K562 (cell line): ENCODE results near the gene AP2A2. TPM values are rescaled to one million over a fixed set of nuclear protein-coding genes. Genes with fewer than 3 reads are reported as not detected.

Source experiments
- ATAC-seq: fragments of 200-7000 bp; cut with Tn5 transposase; 3 replicates; pipeline ENCODE4 v1.9.1; 2020; ENCODE audit warnings: moderate library complexity
- BruUV-seq: library from RNA; stranded (reverse); fragments of 400-500 nt; replicated peaks from 2 replicates; lab custom pipeline; 2021; lab: Mats Ljungman, UMichigan
- CTCF ChIA-PET: fragments of 300-600 bp; formaldehyde crosslinking; extraction: SDS; loops from one replicate; lab custom pipeline; 2021; ENCODE audit warnings: low intra/inter-chr PET ratio; lab: Yijun Ruan, JAX
- POLR2A ChIA-PET: fragments of 300-600, 350-650 bp; sonication (Branson Sonifier 250); formaldehyde crosslinking; extraction: SDS; loops from one replicate; lab custom pipeline; 2021; ENCODE audit warnings: antibody characterized with exemption, inconsistent platforms; lab: Yijun Ruan, JAX
- DNase-seq, 4 experiments: peaks; one replicate each; pipeline versions ENCODE4 v3.0.0 to v3.0.0-alpha.2; 2011 to 2018; ENCODE audit warnings: low spot score in 3 of 4, mixed read lengths in 3 of 4; ENCODE audit errors: extremely low read depth in 1 of 4
- FAIRE-seq: peaks from 2 replicates; lab custom pipeline; 2011; peaks lifted over from hg19 to GRCh38; lab: Jason Lieb, UNC
- H2AFZ ChIP-seq: 2 replicates; pipeline ENCODE4 v1.6.0; 2011; ENCODE audit warnings: low read depth, low read length, control low read depth, inconsistent platforms
- H3K27ac ChIP-seq: fragments of 200-600 bp; 3 replicates; pipeline ENCODE4 v1.8.0; 2011; ENCODE audit warnings: low read depth, mild to moderate bottlenecking, control low read depth, inconsistent platforms, low read length, moderate library complexity, mixed read lengths; ENCODE audit errors: extremely low read depth
- H3K27me3 ChIP-seq, 2 experiments: fragments of 300-600 bp in 1 of 2; 2 replicates in 1 of 2; 3 replicates in 1 of 2; pipeline versions ENCODE4 v1.6.0 to v1.8.0; 2011; ENCODE audit warnings: inconsistent platforms in 2 of 2, low read length in 2 of 2, mild to moderate bottlenecking in 1 of 2, mixed read lengths in 1 of 2, moderate library complexity in 1 of 2; ENCODE audit not compliant: control insufficient read depth in 2 of 2, insufficient read depth in 2 of 2
- H3K36me3 ChIP-seq: fragments of 300-600 bp; 3 replicates; pipeline ENCODE4 v1.8.0; 2011; ENCODE audit warnings: mild to moderate bottlenecking, low read length, inconsistent platforms; ENCODE audit not compliant: control insufficient read depth, insufficient read depth
- H3K4me1 ChIP-seq, 2 experiments: fragments of 200-600 bp in 1 of 2; replicated peaks in 1 of 2; 2 replicates in 1 of 2; 3 replicates in 1 of 2; pipeline versions ENCODE4 v1.5.1 to v1.8.0; 2011; ENCODE audit warnings: inconsistent platforms in 2 of 2, low read length in 2 of 2, mild to moderate bottlenecking in 1 of 2, mixed read lengths in 1 of 2, moderate library complexity in 1 of 2; ENCODE audit not compliant: control insufficient read depth in 2 of 2, insufficient read depth in 2 of 2
- H3K4me2 ChIP-seq: 2 replicates; pipeline ENCODE4 v1.6.1; 2011; ENCODE audit warnings: low read length, control low read depth, inconsistent platforms, mixed read lengths; ENCODE audit not compliant: insufficient read depth
- H3K4me3 ChIP-seq: fragments of 200-600 bp; sonication (generic), shearing (Covaris generic); 2 replicates; pipeline ENCODE4 v1.5.1; 2016; ENCODE audit warnings: control low read depth, inconsistent platforms
- H3K79me2 ChIP-seq: fragments of 200-600 bp; 3 replicates; pipeline ENCODE4 v1.8.0; 2011; ENCODE audit warnings: low read length, inconsistent platforms; ENCODE audit not compliant: control insufficient read depth, insufficient read depth
- H3K9ac ChIP-seq, 2 experiments: 2 replicates each; pipeline versions ENCODE4 v1.6.0 to v1.6.1; 2011; ENCODE audit warnings: low read depth in 2 of 2, low read length in 2 of 2, control low read depth in 1 of 2, inconsistent platforms in 1 of 2, mild to moderate bottlenecking in 1 of 2, mixed read lengths in 1 of 2; ENCODE audit not compliant: insufficient read depth in 1 of 2
- H3K9me1 ChIP-seq: one replicate; pipeline ENCODE4 v1.6.0; 2011; ENCODE audit warnings: inconsistent platforms, mild to moderate bottlenecking, low read length, moderate library complexity; ENCODE audit not compliant: control insufficient read depth, insufficient read depth
- H3K9me3 ChIP-seq: replicated peaks from 2 replicates; pipeline ENCODE4 v1.5.1; 2011; ENCODE audit warnings: low read depth, low read length, inconsistent platforms; ENCODE audit not compliant: control insufficient read depth, insufficient read depth
- H4K20me1 ChIP-seq: replicated peaks from 2 replicates; pipeline ENCODE4 v1.6.1; 2011; ENCODE audit warnings: low read length, inconsistent platforms, mixed read lengths; ENCODE audit not compliant: control insufficient read depth, insufficient read depth
- BMI1 ChIP-seq: fragments of 150-350 bp; IDR thresholded peaks from 2 replicates; pipeline ENCODE4 v1.6.1; 2014; ENCODE audit warnings: low read length
- E4F1 ChIP-seq: fragments of 250-450 bp; sonication (Bioruptor Pico); IDR thresholded peaks from 2 replicates; pipeline ENCODE4 v1.5.0; 2021; ENCODE audit warnings: mild to moderate bottlenecking, borderline replicate concordance
- ELF4 ChIP-seq: fragments of 450-650 bp; formaldehyde crosslinking; IDR thresholded peaks from 2 replicates; pipeline ENCODE4 v1.4.0; 2022; ENCODE audit warnings: missing genetic modification characterization
- EZH2 ChIP-seq: IDR thresholded peaks from 2 replicates; pipeline ENCODE4 v1.6.1; 2012; ENCODE audit warnings: low read depth, mild to moderate bottlenecking, inconsistent platforms, low read length, borderline replicate concordance
- HSF4 ChIP-seq: fragments of 250-450 bp; sonication (Bioruptor Pico); IDR thresholded peaks from 2 replicates; pipeline ENCODE4 v2.1.2; 2022; ENCODE audit warnings: mild to moderate bottlenecking, moderate library complexity, borderline replicate concordance
- ILK ChIP-seq: fragments of 450-650 bp; IDR thresholded peaks from 2 replicates; pipeline ENCODE4 v1.6.1; 2016; ENCODE audit warnings: missing genetic modification characterization, low read depth, mild to moderate bottlenecking, missing compliant biosample characterization, moderate library complexity, borderline replicate concordance
- KDM4B ChIP-seq, 2 experiments: fragments of 450-650 bp in 1 of 2; sonication (generic) in 1 of 2; IDR thresholded peaks; 2 replicates each; pipeline ENCODE4 v1.6.1; 2016 to 2017; ENCODE audit warnings: borderline replicate concordance in 2 of 2, antibody characterized with exemption in 1 of 2, low read depth in 1 of 2, mild to moderate bottlenecking in 1 of 2
- KLF6 ChIP-seq: fragments of 250-450 bp; sonication (Bioruptor Pico); IDR thresholded peaks from 2 replicates; pipeline ENCODE4 v1.4.0; 2020; ENCODE audit warnings: mild to moderate bottlenecking, moderate library complexity, borderline replicate concordance
- MCM2 ChIP-seq: fragments of 450-650 bp; IDR thresholded peaks from 2 replicates; pipeline ENCODE4 v1.6.1; 2017; ENCODE audit warnings: low read depth, mild to moderate bottlenecking
- MITF ChIP-seq: IDR thresholded peaks from 2 replicates; pipeline ENCODE4 v1.6.1; 2014; ENCODE audit warnings: antibody characterized with exemption
- MLX ChIP-seq, 2 experiments: fragments of 450-650 bp in 1 of 2; sonication (generic) in 1 of 2; formaldehyde crosslinking; conservative IDR thresholded peaks; 2 replicates each; pipeline versions ENCODE4 v1.4.0 to v1.8.1; 2020 to 2022; ENCODE audit warnings: mild to moderate bottlenecking in 1 of 2, missing genetic modification reagents in 1 of 2
- SNIP1 ChIP-seq: fragments of 450-650 bp; IDR thresholded peaks from 2 replicates; pipeline ENCODE4 v1.7.1; 2017; ENCODE audit warnings: low read depth, mild to moderate bottlenecking
- SUPT5H ChIP-seq: fragments of 450-650 bp; IDR thresholded peaks from 2 replicates; pipeline ENCODE4 v1.6.1; 2016
- YBX1 ChIP-seq: fragments of 450-650 bp; IDR thresholded peaks from 2 replicates; pipeline ENCODE4 v1.7.1; 2016; ENCODE audit warnings: mild to moderate bottlenecking
- ZFP30 ChIP-seq: fragments of 250-450 bp; sonication (Bioruptor Pico); IDR thresholded peaks from 2 replicates; pipeline ENCODE4 v1.8.0; 2022; ENCODE audit warnings: moderate library complexity, mild to moderate bottlenecking, inconsistent platforms, borderline replicate concordance
- ZNF695 ChIP-seq: fragments of 450-650 bp; formaldehyde crosslinking; IDR thresholded peaks from 2 replicates; pipeline ENCODE4 v1.4.0; 2020; ENCODE audit warnings: mild to moderate bottlenecking, moderate library complexity
- ZNF717 ChIP-seq: fragments of 250-450 bp; sonication (Bioruptor Pico); IDR thresholded peaks from 2 replicates; pipeline ENCODE4 v1.5.0; 2021
- WGBS: fragments of 100-300 bp; shearing (Covaris generic); methylation state at CpG from one replicate; pipeline ENCODE4 v1.1.6; 2016; ENCODE audit warnings: low coverage, mixed read lengths; ENCODE audit not compliant: insufficient coverage; ENCODE audit errors: missing lambda C conversion rate; 5-methylcytosine and 5-hydroxymethylcytosine counted together
- in situ Hi-C: fragments of 300-500 bp; cut with MboI; formaldehyde crosslinking; loops from 4 replicates; pipeline ENCODE4 v1.15.0; 2018; ENCODE audit warnings: inconsistent platforms, mixed read lengths
- intact Hi-C: fragments of 100-400 bp; cut with micrococcal nuclease; formaldehyde crosslinking; loops from 2 replicates; pipeline ENCODE4 v1.14.2; 2022
- polyA plus RNA-seq, 8 experiments: library from polyadenylated mRNA; depleted of rRNA in 4 of 8; stranded (reverse) in 5 of 8; unstranded in 3 of 8; fragments of >200 nt; fragmentation: Nextera tagmentation in 2 of 8; fragmentation: Illumina TruSeq in 1 of 8; extraction: Ambion mirVana in 2 of 8; extraction: Trizol in 1 of 8; gene quantifications; 2 replicates each; pipeline versions ENCODE4 v1.2.1 to v1.2.3, GENCODE V29; 2011 to 2014; ENCODE audit warnings: inconsistent platforms in 1 of 8, missing spikeins in 1 of 8
- total RNA-seq, 7 experiments: library from RNA; depleted of rRNA in 6 of 7; stranded (reverse); fragments of >200 nt in 6 of 7; fragmentation: Illumina TruSeq in 2 of 7; extraction: Trizol in 2 of 7; gene quantifications; 2 replicates each; pipeline versions ENCODE4 v1.2.1 to v1.2.3, GENCODE V29; 2011 to 2021; ENCODE audit warnings: low replicate concordance in 1 of 7

AP2A2 gene
- total and polyA plus RNA-seq, 9 of the 15 experiments (the other 6 are each of a cell fraction or from before 2014, with no cell fraction given) = 0.69 to 41.7 (median 15.2) TPM

- no peak overlapping the region for H3K9ac ChIP-seq
- FAIRE-seq (no peak), DNase-seq (no peak), ATAC-seq (no peak)
- ChIA-PET CTCF (interaction anchor here (0.6 kb wide), 1 partner anchor 183 kb away, joined by 3 read pairs; no protein-coding TSS in a partner anchor), POLR2A (interaction anchor here (1.0 kb wide), 1 partner anchor 193 kb away, joined by 3 read pairs; no protein-coding TSS in a partner anchor)
- no peaks in the 10 kb centered on the region for H3K36me3 ChIP-seq
- H4K20me1 ChIP-seq = peaks cover 19% of the 10 kb centered on the region; the same call in 1 of the 2 replicates
- no TSS peak for BruUV-seq
- H3K27me3 ChIP-seq = peaks cover 9 to 53% of the 10 kb centered on the region in 2 experiments; a peak in 4 of 5 replicates
- no peaks in the 10 kb centered on the region for H3K79me2 ChIP-seq
- intact Hi-C loops = no loop called here
- no peak overlapping the region for H3K4me2 ChIP-seq
- WGBS = 29% methylated on average over 26 of the region's 39 CpGs
- no peaks in the 10 kb centered on the region for H3K9me1 ChIP-seq
- H3K4me1 ChIP-seq = peaks cover 0 to 62% of the 10 kb centered on the region in 2 experiments; a peak in 2 of 5 replicates
- in situ Hi-C loops = no loop called here
- H3K9me3 ChIP-seq = no peaks in the 10 kb centered on the region
- no peak overlapping the region for H3K4me3 ChIP-seq
- H2AFZ ChIP-seq = no peak overlapping the region
- no peak overlapping the region for H3K27ac ChIP-seq
- TF ChIP-seq MCM2 (no peak), ELF4 (CRISPR knock-in tag) (no peak), KDM4B (IDR thresholded peaks at IDR 0.05; ENCODE audit: borderline replicate concordance in 2 of 2, low read depth in 1 of 2) (no peak), ZNF695 (CRISPR knock-in tag) (no peak), SUPT5H (no peak), ZNF717 (no peak), SNIP1 (no peak), MLX (CRISPR knock-in tag; conservative IDR thresholded peaks at IDR 0.05) (no peak), MITF (no peak), E4F1 (no peak), ZFP30 (CRISPR knock-in tag) (no peak), YBX1 (no peak), BMI1 (no peak), ILK (no peak), KLF6 (CRISPR knock-in tag) (no peak), HSF4 (CRISPR knock-in tag) (no peak), EZH2 (no peak)
These were observed 109.0 kb downstream of the AP2A2 start for GRCh38 chr11:1034456-1035295.
